ENCODE measurements around the gene NRXN3.

- TF ChIP-seq UBTF (CRISPR knock-in tag; IDR thresholded peaks at IDR 0.05) (no peak), MED1 (CRISPR knock-in tag; IDR thresholded peaks at IDR 0.05) (no peak), TRIM24 (CRISPR knock-in tag; IDR thresholded peaks at IDR 0.05) (no peak), CTCF (CRISPR knock-in tag; IDR thresholded peaks at IDR 0.05) (no peak), PRPF4 (IDR thresholded peaks at IDR 0.05; ENCODE audit: low read depth, low read length, poor library complexity, severe bottlenecking) (no peak), RARA (CRISPR knock-in tag; IDR thresholded peaks at IDR 0.05) (no peak), SIX4 (CRISPR knock-in tag; IDR thresholded peaks at IDR 0.05) (no peak), PHB2 (IDR thresholded peaks at IDR 0.05; ENCODE audit: partially characterized antibody) (no peak), ZGPAT (CRISPR knock-in tag; IDR thresholded peaks at IDR 0.05) (no peak), STAT6 (CRISPR knock-in tag; IDR thresholded peaks at IDR 0.05; ENCODE audit: borderline replicate concordance) (no peak), ATF1 (CRISPR knock-in tag; IDR thresholded peaks at IDR 0.05) (no peak), ZNF460 (CRISPR knock-in tag; IDR thresholded peaks at IDR 0.05; ENCODE audit: borderline replicate concordance) (no peak), RCOR2 (CRISPR knock-in tag; IDR thresholded peaks at IDR 0.05) (no peak)
Observed at GRCh38 chr14:79331830-79332229, 1161.7 kb downstream of the NRXN3 start.

All from HepG2 (cell line).